GM15510 (cell line): Measurements from ENCODE around the gene SATB2.

ENCODE experiments used
- POLR2A ChIP-seq: IDR thresholded peaks from 3 replicates; pipeline ENCODE4 v1.6.1; 2011; ENCODE audit warnings: borderline replicate concordance; ENCODE audit not compliant: insufficient read length; ENCODE audit errors: extremely low read depth

SATB2 gene

DNA sequence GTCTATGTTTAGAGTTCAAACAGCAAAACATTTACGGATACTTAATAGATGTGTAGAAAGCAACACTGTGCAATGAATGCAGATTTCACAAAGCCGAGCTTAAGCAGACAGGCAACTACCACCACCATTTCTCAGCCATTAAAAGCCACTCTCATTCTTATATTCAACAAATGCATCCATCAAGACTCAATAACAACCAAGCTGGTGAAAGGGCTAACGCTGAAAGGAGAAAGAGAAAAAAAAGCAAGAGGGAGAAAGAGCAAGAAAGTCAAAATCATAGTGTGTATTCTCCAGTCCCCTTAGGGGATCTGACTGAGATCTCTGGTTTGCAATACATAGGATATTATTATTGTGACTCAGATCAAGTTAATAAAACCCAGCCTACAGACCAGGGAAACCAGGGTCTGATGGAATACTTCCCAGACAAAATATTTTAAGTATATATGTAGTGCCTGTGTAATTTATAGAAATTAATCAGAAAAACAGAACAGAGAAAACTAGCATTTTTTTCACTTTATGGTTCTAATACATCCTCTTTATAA, 14.1 kb downstream of the SATB2 start:
- TF ChIP-seq POLR2A, result no peak

DNA sequence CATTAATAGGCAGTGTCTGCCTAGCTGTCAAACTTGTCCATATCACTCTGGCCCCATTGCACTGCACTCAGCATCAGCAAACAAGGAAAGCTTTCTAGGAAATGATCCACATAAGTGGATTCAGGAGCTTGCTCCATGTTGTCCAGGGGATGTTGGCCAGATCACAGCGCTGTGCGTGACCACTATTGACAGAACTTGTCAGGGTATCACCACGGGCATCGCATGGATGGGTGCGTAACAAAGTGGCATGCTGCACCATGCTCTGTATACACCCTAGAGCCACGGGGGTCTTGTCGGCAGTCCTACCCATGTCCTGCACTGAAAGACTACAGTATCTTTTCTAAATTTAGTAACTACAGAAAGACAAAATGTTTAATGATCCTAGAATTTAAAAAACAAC, 15.6 kb downstream of the SATB2 start:
- no peak for TF ChIP-seq POLR2A

DNA sequence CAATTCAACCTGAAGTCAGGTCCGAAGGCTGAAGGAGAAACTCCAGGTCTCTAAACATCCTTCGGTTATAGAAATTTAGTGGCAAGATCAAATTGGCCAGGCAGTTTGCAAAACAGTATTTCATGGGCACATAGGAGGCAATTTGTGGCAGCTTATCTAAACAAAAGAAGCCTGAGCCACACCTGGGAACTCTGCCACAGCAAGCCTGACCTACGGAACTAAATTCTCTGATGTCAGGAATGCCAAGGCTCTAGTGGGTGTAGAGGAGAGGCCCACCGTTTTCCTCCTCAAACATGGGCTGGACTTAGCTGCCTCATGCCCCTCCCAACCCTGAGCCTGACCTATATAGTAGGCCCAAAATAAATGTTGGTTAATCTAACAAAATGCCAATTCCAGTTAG, 16.0 kb downstream of the SATB2 start:
- no peak for TF ChIP-seq POLR2A

DNA sequence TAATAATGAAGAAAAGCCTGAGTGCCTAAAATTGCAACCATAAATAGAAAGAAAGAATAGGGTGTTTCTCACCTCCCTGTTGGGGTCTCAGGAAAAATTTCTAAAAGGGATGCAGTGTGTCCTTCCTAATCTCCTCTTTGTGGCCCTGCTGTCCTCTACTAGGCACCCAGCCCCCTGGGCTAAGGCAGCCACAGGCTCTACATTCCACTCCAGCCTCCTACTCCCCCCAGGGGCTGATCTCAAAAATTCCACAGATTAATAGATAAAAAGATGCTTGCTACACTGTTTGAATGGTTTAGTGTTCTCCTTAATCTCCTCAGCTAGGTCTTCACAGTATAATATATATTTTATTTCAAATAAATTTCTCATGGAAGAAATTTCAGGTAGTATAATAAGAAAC, 17.6 kb downstream of the SATB2 start:
- TF ChIP-seq POLR2A, result no peak

DNA sequence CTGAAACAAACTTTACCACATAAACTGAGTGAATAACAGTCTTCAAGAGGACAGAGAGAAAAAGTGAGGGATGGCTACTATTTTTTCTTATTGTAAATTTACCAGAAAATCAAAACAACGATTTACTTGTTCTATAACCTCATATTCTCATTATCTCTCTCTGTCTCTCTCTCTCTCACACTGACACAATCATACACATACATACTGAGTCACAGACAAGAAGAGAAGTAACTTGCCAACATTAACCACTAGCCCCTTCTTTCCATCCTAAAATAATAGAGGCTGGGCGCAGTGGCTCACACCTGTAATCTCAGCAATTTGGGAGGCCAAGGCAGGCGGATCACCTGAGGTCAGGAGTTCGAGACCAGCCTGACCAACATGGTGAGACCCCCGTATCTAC, 18.2 kb downstream of the SATB2 start:
- TF ChIP-seq POLR2A, result no peak

DNA sequence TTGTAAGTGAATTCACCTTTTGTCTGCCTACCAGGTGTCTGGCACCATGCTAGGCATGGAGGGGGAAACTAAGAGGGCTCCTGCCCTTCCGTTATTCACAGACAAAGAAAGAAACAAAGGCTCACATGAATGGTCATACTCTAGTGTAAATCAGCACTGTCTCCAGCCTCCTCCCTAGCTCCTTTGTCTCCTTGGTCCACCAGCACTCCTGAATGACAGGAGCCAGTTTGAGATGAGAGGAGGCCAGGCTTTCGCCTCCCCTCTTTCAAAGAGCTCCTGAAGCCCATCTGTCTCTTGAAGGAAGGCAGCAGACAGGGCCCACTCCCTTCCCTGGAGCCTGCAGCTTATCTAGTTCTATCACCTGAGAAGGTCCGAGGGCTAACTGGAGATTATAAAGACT, 18.7 kb downstream of the SATB2 start:
- no peak for TF ChIP-seq POLR2A

DNA sequence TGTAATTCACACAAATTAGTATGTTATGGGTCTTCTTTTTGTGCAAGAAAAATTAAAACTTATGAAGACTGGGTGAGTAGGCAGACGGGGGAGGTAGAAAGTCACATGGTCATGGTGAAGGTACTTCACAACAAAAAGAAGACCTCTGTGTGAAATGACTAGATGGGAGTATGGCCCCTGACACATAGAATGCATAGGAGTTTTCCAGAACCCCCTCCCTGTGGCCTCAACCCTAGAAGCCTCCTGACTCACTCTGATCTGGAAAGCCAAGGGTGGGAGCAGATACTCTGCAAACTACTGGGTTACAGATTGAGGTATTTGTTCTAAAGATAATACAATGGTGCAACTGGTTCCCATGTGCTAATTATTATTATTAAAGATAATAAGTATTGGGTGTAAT, 23.2 kb downstream of the SATB2 start:
- TF ChIP-seq POLR2A, result no peak

DNA sequence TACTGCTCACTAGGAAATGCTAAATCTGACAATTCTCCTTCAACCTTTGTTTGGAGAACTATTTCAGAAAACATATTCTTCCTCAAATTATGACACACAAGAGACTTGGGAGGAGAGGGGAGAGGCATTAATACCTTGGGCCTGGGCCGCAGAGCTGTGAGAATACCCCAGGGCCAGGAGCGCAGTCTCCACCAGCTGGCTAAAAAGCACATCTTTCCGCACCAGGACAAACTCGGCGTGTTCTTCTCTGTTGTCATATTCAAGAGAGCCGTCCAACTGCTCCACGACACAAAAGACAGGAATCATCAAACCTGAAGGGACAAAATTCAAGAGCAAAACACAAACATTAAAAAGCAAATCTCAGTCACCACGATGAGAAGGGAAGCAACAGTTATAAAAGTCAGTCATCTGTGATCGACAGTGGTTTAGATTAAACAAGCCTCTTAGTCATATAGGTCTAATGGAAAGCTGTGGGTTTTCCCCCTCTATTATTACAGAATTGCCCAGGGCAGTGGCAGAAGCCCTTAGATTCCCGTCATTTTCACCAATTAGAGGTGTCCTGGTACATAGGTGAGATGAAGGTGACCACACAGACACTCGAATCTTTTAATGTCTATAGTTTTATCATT, 24.4 kb downstream of the SATB2 start:
- TF ChIP-seq POLR2A, result no peak

DNA sequence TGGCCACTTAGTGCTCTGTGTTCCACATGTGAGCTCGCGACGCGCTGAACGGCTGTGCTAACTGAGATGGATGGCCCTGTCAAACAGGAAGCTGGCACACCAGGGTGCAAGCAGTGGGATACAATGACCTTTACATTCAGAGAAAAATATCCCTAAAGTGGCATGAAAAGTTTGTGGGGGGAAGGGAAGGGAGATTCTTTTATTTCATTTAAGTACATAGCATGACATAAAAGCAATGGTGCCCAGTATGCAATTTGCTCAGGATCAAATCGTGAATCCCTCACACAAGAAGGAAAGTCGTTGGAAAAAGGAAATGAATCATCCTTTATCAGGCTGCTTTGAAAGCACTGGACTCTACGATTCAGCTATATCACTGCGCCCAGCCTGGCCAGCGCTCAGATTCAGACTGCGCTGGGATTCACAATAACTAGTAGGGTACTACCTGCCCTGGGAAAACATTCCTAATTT, 26.0 kb downstream of the SATB2 start:
- no peak for TF ChIP-seq POLR2A

DNA sequence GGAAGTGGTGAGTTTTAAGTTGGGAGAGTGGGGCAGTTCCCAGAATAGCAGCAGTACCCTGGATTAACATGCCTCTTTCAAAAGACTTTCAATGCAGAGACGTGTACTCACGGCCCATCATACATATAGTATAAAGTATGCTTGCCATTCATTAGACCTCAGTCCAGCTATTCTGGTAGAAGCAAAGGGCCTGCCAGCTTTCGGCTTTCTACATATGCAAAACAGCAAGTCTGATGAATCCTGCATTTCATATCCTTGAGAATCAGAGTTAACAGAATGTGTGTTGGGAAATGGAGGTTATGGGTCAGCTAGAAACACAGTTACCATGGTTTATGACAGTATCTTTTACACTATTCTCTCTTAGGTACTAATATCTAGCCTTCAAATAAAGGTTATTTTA, 27.5 kb downstream of the SATB2 start:
- no peak for TF ChIP-seq POLR2A

DNA sequence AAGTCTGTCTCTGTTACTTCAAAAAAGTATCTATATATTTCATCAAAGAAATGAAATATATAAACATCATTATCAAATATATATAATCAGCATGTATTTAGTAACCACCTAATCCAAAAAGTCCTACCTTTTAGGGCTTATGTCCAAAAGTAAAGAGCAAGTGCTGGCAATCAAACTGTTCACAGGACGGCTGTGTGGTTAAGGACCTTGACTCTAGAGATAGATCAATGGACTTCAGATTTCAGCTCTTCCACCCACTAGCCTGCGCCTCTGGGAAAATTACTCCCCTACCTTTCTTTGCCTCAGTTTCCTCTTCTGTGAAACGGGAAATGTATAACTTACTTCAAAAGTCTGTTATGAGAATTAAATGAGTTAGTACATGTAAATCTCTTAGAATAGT, 29.4 kb downstream of the SATB2 start:
- no peak for TF ChIP-seq POLR2A

DNA sequence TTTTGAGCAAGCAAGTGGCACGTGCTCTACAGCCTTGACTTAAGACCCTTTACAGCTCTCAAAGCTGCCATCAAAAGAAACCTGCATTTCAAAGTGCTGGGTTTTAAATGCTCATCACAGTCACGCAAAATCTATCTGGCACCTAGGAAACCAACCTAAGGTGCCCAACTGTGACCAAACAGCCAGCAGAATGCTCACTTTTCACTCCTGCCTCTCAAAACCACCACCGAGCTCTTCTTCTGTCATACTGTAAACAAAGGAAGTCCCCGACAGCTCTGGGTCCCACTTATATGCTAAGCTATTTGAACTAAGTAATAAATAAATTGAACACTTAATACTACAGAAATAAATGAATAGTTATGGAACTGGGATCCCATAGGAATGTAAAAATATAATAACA, 33.6 kb downstream of the SATB2 start:
- TF ChIP-seq POLR2A, result no peak

DNA sequence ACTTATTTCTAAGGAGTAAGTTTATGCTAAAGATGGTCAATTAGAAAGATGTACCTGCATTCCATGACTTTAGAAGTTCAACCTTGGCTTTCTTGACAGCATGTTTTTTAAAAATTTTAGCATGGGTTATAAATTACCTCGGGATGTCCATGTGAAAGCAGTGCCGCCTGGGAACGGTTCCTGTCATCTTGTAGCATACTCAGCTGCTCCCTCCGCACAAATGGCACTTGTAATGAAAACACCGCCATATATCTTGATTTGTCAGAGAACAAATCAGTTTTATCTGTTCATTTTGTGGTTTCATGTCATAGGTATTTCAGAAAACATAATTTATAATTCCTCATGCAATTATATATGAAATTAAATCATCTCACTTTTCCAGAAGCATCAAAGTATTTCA, 38.3 kb downstream of the SATB2 start:
- no peak for TF ChIP-seq POLR2A

DNA sequence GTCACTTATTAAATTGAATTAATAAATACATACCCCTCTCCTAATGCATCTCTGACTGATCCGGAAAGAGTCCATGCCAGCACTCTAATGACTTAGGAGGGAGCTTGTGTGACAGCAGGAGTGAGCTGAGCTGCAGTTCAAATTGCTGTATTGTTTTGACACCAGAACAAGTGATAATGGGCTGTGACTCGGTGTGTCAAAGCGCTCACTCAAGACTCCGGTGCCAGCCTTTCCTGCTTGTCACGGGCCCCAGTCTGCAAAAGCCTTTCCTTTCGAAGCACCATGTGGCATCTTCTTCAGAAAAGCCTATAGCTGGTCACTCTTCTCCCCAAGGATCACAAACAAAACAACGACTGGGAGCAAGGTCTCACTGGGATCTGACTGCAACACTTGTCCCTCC, 43.3 kb downstream of the SATB2 start:
- TF ChIP-seq POLR2A, result no peak

DNA sequence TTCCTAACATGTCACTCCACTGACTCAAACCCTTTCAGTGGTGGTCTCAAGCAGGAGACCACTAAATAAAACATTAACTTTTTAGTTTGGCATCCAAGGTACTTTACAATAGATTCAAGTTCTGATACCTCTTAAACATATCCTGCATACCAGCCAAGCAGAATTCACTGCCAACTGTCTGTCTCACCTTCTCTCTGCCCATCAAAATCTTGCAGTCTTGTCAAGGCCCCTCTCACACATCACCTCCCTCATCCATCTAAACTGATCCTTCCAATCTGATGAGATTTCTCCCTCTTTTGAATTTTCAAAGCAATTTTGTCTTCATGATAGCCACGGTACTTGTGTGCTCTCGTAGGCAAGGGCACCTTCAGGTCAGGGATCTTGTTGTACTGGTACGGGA, 43.7 kb downstream of the SATB2 start:
- TF ChIP-seq POLR2A, result no peak

DNA sequence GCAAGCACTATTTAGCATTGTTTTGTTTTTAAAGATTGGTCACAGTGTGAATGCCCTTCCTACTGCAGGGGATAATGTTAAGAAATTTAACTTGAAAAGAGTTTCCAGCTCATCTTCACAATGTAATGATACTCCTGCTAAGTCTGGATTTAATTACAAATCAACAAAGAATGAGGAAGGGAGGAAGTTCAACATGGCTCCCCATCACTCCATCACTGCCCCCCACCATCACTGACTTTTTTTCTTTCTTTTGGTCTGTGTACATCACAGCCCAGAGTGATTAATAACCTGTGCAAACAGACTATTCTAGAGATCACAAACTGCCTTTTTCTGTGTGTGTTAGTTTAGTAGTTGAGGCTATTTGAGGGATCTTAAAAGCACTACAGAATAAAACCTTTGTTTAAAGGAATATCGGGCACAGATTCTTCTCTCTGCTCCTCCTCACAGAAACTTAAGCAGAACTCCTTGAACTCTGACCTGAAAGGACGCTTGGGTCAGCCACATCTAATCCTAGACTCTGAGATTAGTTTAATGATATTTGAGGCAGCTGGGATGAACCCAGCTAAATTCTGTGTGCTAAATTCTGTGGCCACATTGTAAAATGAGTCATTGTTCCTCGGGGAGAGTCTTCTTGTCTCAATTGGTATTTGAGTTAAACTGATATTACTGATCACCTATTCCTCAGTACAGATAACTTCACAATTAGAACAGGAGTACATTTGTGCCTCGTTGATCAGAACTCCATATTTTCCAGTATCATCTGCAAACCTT, 47.8 kb downstream of the SATB2 start:
- TF ChIP-seq POLR2A, result no peak
